Thyroid gland (tissue), 4 donors: ENCODE data around the gene SLC24A3. TPM values are rescaled to one million over a fixed set of nuclear protein-coding genes. Genes with fewer than 3 reads are reported as not detected.

Source experiments
- DNase-seq, 2 donors: peaks; one replicate each; pipeline ENCODE4 v3.0.0-alpha.2; 2019
- H3K27ac ChIP-seq, 3 donors: fragments of 200-600 bp; sonication (generic); 1 replicate in 2 of 3; 2 replicates in 1 of 3; pipeline ENCODE4 v1.5.1; 2016 to 2019; ENCODE audit warnings: mild to moderate bottlenecking in 1 of 3, moderate library complexity in 1 of 3
- H3K27me3 ChIP-seq: fragments of 200-600 bp; sonication (generic); one replicate; pipeline ENCODE4 v1.5.1; 2019
- H3K36me3 ChIP-seq, 2 donors: fragments of 200-600 bp; sonication (generic); one replicate each; pipeline ENCODE4 v1.5.1; 2016 to 2019
- H3K4me1 ChIP-seq, 2 donors: fragments of 200-600 bp; sonication (generic); one replicate each; pipeline ENCODE4 v1.5.1; 2017 to 2019
- H3K4me3 ChIP-seq, 3 donors: fragments of 200-600 bp; sonication (generic); replicated peaks in 1 of 3; 1 replicate in 2 of 3; 2 replicates in 1 of 3; pipeline ENCODE4 v1.5.1; 2016; ENCODE audit warnings: mild to moderate bottlenecking in 1 of 3
- H3K9me3 ChIP-seq: fragments of 200-600 bp; sonication (generic); one replicate; pipeline ENCODE4 v1.5.1; 2017
- CTCF ChIP-seq, 6 experiments: fragments of 200-600 bp in 3 of 6; fragments of 450-650 bp in 3 of 6; sonication (generic) in 3 of 6; IDR thresholded peaks; one replicate each; pipeline ENCODE4 v1.5.1; 2016 to 2019; ENCODE audit warnings: antibody characterized with exemption in 6 of 6, mild to moderate bottlenecking in 2 of 6, inconsistent platforms in 1 of 6, moderate library complexity in 1 of 6
- POLR2A ChIP-seq, 2 donors: fragments of 450-650 bp; IDR thresholded peaks; one replicate each; pipeline ENCODE4 v1.6.1; 2017; ENCODE audit warnings: antibody characterized with exemption in 2 of 2, mild to moderate bottlenecking in 2 of 2, moderate library complexity in 1 of 2
- WGBS, 2 donors: methylation state at CpG; one replicate each; pipeline ENCODE4 v1.1.5; 2017; 5-methylcytosine and 5-hydroxymethylcytosine counted together
- intact Hi-C: fragments of 100-400 bp; cut with DNase I; formaldehyde crosslinking; loops from one replicate; pipeline ENCODE4 v1.15.1; 2023
- total RNA-seq, 4 donors: library from RNA; depleted of rRNA; stranded (reverse); fragments of >200 nt; gene quantifications; one replicate each; pipeline ENCODE4 v1.2.3, GENCODE V29; 2016

Gene SLC24A3
- total RNA-seq, 4 donors from 2014 or later = 4.0 to 8.1 (median 6.3) TPM

DNA sequence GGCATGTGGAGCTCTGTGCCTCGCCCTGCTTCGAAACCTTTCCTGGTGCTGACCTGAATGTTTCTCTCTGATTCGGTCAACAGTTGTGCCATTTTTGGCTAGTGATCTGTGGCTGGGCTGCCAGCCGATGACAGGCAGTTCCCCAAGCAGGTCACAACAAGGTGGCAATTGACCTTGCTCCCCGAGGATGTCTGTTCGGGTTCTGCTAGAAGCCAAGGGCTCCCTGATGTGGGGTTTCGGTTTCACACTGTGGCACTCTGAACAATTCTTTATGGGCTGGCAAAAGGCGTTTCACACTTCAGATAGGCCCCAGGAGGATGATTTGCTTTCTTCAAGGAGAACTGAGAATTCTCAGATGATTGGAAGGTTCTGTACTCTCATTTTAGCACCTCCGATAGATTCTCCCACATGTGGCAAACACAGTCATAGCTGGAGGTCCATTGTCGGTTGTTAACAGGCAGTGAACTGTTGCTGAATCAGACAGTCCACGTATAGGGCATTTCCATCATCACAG is 135.6 kb downstream of the SLC24A3 start:
- Histone ChIP-seq H3K27ac (no peak overlapping the region), H3K27me3 (no peaks in the 10 kb centered on the region), H3K9me3 (no peaks in the 10 kb centered on the region), H3K4me3 (no peak overlapping the region), H3K36me3 (no peaks in the 10 kb centered on the region), H3K4me1 (peaks cover 0 to 2% of the 10 kb centered on the region in 2 donors)
- no peak for TF ChIP-seq POLR2A (IDR thresholded peaks at IDR 0.05)
- no peak for TF ChIP-seq CTCF (IDR thresholded peaks at IDR 0.05)
- intact Hi-C loops = no loop called here
- DNase-seq = no peak
- 85 to 91% methylated on average over 11 of the region's 11 CpGs for WGBS, 2 donors

- no peak overlapping the region for H3K4me3 ChIP-seq
- TF ChIP-seq CTCF (IDR thresholded peaks at IDR 0.05) (no peak), POLR2A (IDR thresholded peaks at IDR 0.05) (no peak)
- intact Hi-C loops = no loop called here
Observed at GRCh38 chr20:19348582-19348981, 136.1 kb downstream of the SLC24A3 start.

GRCh38 chr20:19349879-19350278 is 137.4 kb downstream of the SLC24A3 start:
- no peak overlapping the region for H3K4me3 ChIP-seq
- no peaks in the 10 kb centered on the region for H3K27me3 ChIP-seq
- peaks cover 0 to 6% of the 10 kb centered on the region in 2 donors for H3K4me1 ChIP-seq
- WGBS, 2 donors = 98 to 99% methylated on average over 5 of the region's 5 CpGs
- H3K9me3 ChIP-seq = no peaks in the 10 kb centered on the region
- no peak overlapping the region for H3K27ac ChIP-seq
- TF ChIP-seq CTCF (IDR thresholded peaks at IDR 0.05) (no peak), POLR2A (IDR thresholded peaks at IDR 0.05) (no peak)
- no peaks in the 10 kb centered on the region for H3K36me3 ChIP-seq
- DNase-seq = no peak
- intact Hi-C loops = no loop called here

More at GRCh38 chr20:19348582-19348981, 136.1 kb downstream of the SLC24A3 start:
- no peak overlapping the region for H3K27ac ChIP-seq
- peaks cover 0 to 6% of the 10 kb centered on the region in 2 donors for H3K4me1 ChIP-seq
- no peaks in the 10 kb centered on the region for H3K9me3 ChIP-seq
- no peak for DNase-seq
- H3K36me3 ChIP-seq = no peaks in the 10 kb centered on the region
- WGBS, 2 donors = 90 to 94% methylated on average over 3 of the region's 3 CpGs
- no peaks in the 10 kb centered on the region for H3K27me3 ChIP-seq

- no peak overlapping the region for H3K4me3 ChIP-seq
- peaks cover 0 to 6% of the 10 kb centered on the region in 2 donors for H3K4me1 ChIP-seq
- intact Hi-C loops = no loop called here
- H3K36me3 ChIP-seq = no peaks in the 10 kb centered on the region
- no peak overlapping the region for H3K27ac ChIP-seq
- no peaks in the 10 kb centered on the region for H3K27me3 ChIP-seq
- WGBS, 2 donors = 32 to 48% methylated on average over 2 of the region's 2 CpGs
- DNase-seq = no peak
- TF ChIP-seq POLR2A (IDR thresholded peaks at IDR 0.05) (no peak), CTCF (IDR thresholded peaks at IDR 0.05) (peak in 1 of 6 experiments; percentile 10)
- H3K9me3 ChIP-seq = no peaks in the 10 kb centered on the region
Observed at GRCh38 chr20:19351542-19351941, 139.1 kb downstream of the SLC24A3 start.

GRCh38 chr20:19354950-19355349 is 142.5 kb downstream of the SLC24A3 start:
- H3K4me1 ChIP-seq = peaks cover 0 to 6% of the 10 kb centered on the region in 2 donors
- intact Hi-C loops = no loop called here
- H3K27ac ChIP-seq = no peak overlapping the region
- TF ChIP-seq CTCF (IDR thresholded peaks at IDR 0.05) (no peak), POLR2A (IDR thresholded peaks at IDR 0.05) (no peak)
- WGBS, 2 donors = 89% methylated on average over 3 of the region's 3 CpGs
- H3K36me3 ChIP-seq = no peaks in the 10 kb centered on the region
- no peaks in the 10 kb centered on the region for H3K9me3 ChIP-seq
- no peaks in the 10 kb centered on the region for H3K27me3 ChIP-seq
- H3K4me3 ChIP-seq = no peak overlapping the region
- DNase-seq = no peak
